ENCODE results near the gene SORCS2.

- TF ChIP-seq, protein P1, sequence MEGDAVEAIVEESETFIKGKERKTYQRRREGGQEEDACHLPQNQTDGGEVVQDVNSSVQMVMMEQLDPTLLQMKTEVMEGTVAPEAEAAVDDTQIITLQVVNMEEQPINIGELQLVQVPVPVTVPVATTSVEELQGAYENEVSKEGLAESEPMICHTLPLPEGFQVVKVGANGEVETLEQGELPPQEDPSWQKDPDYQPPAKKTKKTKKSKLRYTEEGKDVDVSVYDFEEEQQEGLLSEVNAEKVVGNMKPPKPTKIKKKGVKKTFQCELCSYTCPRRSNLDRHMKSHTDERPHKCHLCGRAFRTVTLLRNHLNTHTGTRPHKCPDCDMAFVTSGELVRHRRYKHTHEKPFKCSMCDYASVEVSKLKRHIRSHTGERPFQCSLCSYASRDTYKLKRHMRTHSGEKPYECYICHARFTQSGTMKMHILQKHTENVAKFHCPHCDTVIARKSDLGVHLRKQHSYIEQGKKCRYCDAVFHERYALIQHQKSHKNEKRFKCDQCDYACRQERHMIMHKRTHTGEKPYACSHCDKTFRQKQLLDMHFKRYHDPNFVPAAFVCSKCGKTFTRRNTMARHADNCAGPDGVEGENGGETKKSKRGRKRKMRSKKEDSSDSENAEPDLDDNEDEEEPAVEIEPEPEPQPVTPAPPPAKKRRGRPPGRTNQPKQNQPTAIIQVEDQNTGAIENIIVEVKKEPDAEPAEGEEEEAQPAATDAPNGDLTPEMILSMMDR (IDR thresholded peaks at IDR 0.05; ENCODE audit: low read depth, low read length, poor library complexity, severe bottlenecking) = no peak
- TF ChIP-seq EZH2phosphoT487 (IDR thresholded peaks at IDR 0.05; ENCODE audit: borderline replicate concordance, low read length) = no peak
These were observed 69.8 kb downstream of the SORCS2 start for GRCh38 chr4:7262134-7262533.

Data from DOHH2 (cell line).